Astrocyte (in vitro differentiated cells and primary cell): ENCODE measurements around the gene PRKAA2. TPM values are rescaled to one million over a fixed set of nuclear protein-coding genes. Genes with fewer than 3 reads are reported as not detected.

ENCODE experiments used
- DNase-seq: peaks from one replicate; pipeline ENCODE4 v3.0.0-alpha.2; 2010; ENCODE audit warnings: low read depth
- FAIRE-seq: peaks from 2 replicates; lab custom pipeline; 2011; peaks lifted over from hg19 to GRCh38; lab: Jason Lieb, UNC
- H2AFZ ChIP-seq: 2 replicates; pipeline ENCODE4 v1.6.0; 2012; ENCODE audit warnings: low read depth, low read length, inconsistent platforms
- H3K27ac ChIP-seq: 2 replicates; pipeline ENCODE4 v1.5.1; 2011; ENCODE audit warnings: low read depth, low read length, inconsistent platforms
- H3K27me3 ChIP-seq: 2 replicates; pipeline ENCODE4 v1.6.0; 2011; ENCODE audit warnings: low read length, inconsistent platforms; ENCODE audit not compliant: insufficient read depth
- H3K36me3 ChIP-seq: 2 replicates; pipeline ENCODE4 v1.5.1; 2011; ENCODE audit warnings: low read length, inconsistent platforms; ENCODE audit not compliant: insufficient read depth
- H3K4me1 ChIP-seq: 2 replicates; pipeline ENCODE4 v1.5.1; 2011; ENCODE audit warnings: low read length, inconsistent platforms; ENCODE audit not compliant: insufficient read depth
- H3K4me2 ChIP-seq: 2 replicates; pipeline ENCODE4 v1.6.0; 2012; ENCODE audit warnings: low read length, inconsistent platforms
- H3K4me3 ChIP-seq: 2 replicates; pipeline ENCODE4 v1.5.1; 2011; ENCODE audit warnings: low read depth, mild to moderate bottlenecking, low read length, inconsistent platforms; ENCODE audit not compliant: insufficient read depth
- H3K79me2 ChIP-seq: 2 replicates; pipeline ENCODE4 v1.6.0; 2012; ENCODE audit warnings: mild to moderate bottlenecking, low read length, inconsistent platforms; ENCODE audit not compliant: insufficient read depth
- H3K9ac ChIP-seq: 2 replicates; pipeline ENCODE4 v1.6.0; 2012; ENCODE audit warnings: mild to moderate bottlenecking, low read length, inconsistent platforms
- H3K9me3 ChIP-seq: 2 replicates; pipeline ENCODE4 v1.5.1; 2012; ENCODE audit warnings: low read depth, mild to moderate bottlenecking, low read length, inconsistent platforms; ENCODE audit not compliant: insufficient read depth
- H4K20me1 ChIP-seq: 2 replicates; pipeline ENCODE4 v1.6.0; 2012; ENCODE audit warnings: low read length, inconsistent platforms; ENCODE audit not compliant: insufficient read depth
- H3K27ac Mint-ChIP-seq: one replicate; pipeline ENCODE4 v1.8.0; 2021; ENCODE audit warnings: mild to moderate bottlenecking, mixed read lengths; ENCODE audit not compliant: unreplicated experiment
- H3K27me3 Mint-ChIP-seq: one replicate; pipeline ENCODE4 v1.8.0; 2021; ENCODE audit warnings: low read depth, mixed read lengths; ENCODE audit not compliant: unreplicated experiment
- H3K36me3 Mint-ChIP-seq: one replicate; pipeline ENCODE4 v1.8.0; 2021; ENCODE audit warnings: low read depth, mixed read lengths; ENCODE audit not compliant: unreplicated experiment
- H3K4me1 Mint-ChIP-seq: one replicate; pipeline ENCODE4 v1.8.0; 2021; ENCODE audit warnings: low read depth, mixed read lengths; ENCODE audit not compliant: unreplicated experiment
- H3K4me3 Mint-ChIP-seq: one replicate; pipeline ENCODE4 v1.8.0; 2021; ENCODE audit warnings: mild to moderate bottlenecking, moderate library complexity, mixed read lengths; ENCODE audit not compliant: unreplicated experiment
- H3K9me3 Mint-ChIP-seq: one replicate; pipeline ENCODE4 v1.8.0; 2021; ENCODE audit warnings: mild to moderate bottlenecking, mixed read lengths; ENCODE audit not compliant: unreplicated experiment
- CTCF ChIP-seq: IDR thresholded peaks from 2 replicates; pipeline ENCODE4 v1.5.1; 2011; ENCODE audit warnings: low read depth, mild to moderate bottlenecking, inconsistent platforms, low read length, moderate library complexity; ENCODE audit not compliant: insufficient read depth
- EZH2 ChIP-seq: IDR thresholded peaks from 2 replicates; pipeline ENCODE4 v1.6.1; 2012; ENCODE audit warnings: mild to moderate bottlenecking, low read length, inconsistent platforms; ENCODE audit not compliant: insufficient read depth
- total RNA-seq: library from RNA; stranded (reverse); gene quantifications from 2 replicates; pipeline ENCODE4 v1.2.1, GENCODE V29; 2021

Gene PRKAA2
- total RNA-seq, 1 donor from 2014 or later = 2.4 TPM

- no peaks in the 10 kb centered on the region for H3K36me3 ChIP-seq
- Mint-ChIP-seq H3K4me1 (no peaks in the 10 kb centered on the region), H3K9me3 (no peaks in the 10 kb centered on the region), H3K27ac (no peak overlapping the region), H3K36me3 (no peaks in the 10 kb centered on the region), H3K27me3 (no peaks in the 10 kb centered on the region), H3K4me3 (no peak overlapping the region)
- no peaks in the 10 kb centered on the region for H4K20me1 ChIP-seq
- H3K9me3 ChIP-seq = no peaks in the 10 kb centered on the region
- H3K9ac ChIP-seq = no peak overlapping the region
- TF ChIP-seq CTCF = no peak
- TF ChIP-seq EZH2 = no peak
- no peaks in the 10 kb centered on the region for H3K4me1 ChIP-seq
- no peak overlapping the region for H2AFZ ChIP-seq
- FAIRE-seq (no peak), DNase-seq (no peak)
- H3K79me2 ChIP-seq = no peaks in the 10 kb centered on the region
- H3K27me3 ChIP-seq = peaks cover 2% of the 10 kb centered on the region
- H3K4me3 ChIP-seq = no peak overlapping the region
- no peak overlapping the region for H3K4me2 ChIP-seq
- H3K27ac ChIP-seq = no peak overlapping the region
These were observed 25.2 kb downstream of the PRKAA2 start for GRCh38 chr1:56670350-56670749.

DNA sequence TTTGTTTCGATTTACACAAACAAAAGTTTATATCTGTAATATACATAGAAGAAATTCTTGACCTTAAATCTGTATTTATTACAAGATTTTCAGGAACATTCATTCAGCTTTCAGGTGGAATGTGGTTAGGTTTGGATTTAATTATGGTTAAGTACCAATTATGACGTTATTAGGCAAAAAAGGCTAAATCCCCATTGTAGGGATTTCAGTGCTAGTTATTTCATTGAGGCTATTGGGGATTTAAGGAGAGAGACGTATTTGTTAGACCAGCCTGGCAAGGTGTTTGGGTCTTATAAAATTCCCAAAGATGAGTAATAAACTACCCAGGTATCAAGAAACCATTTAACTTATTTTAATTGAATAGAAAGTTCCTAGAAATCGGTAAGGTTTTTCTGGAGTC, 26.0 kb downstream of the PRKAA2 start:
- TF ChIP-seq CTCF (no peak), EZH2 (no peak)
- no peak overlapping the region for H3K9ac ChIP-seq
- Mint-ChIP-seq H3K27me3 (no peaks in the 10 kb centered on the region), H3K9me3 (no peaks in the 10 kb centered on the region), H3K36me3 (no peaks in the 10 kb centered on the region), H3K4me3 (no peak overlapping the region), H3K27ac (no peak overlapping the region), H3K4me1 (no peaks in the 10 kb centered on the region)
- H3K4me1 ChIP-seq = no peaks in the 10 kb centered on the region
- FAIRE-seq = no peak
- H3K4me2 ChIP-seq = no peak overlapping the region
- no peak overlapping the region for H3K4me3 ChIP-seq
- DNase-seq = no peak
- H3K36me3 ChIP-seq = no peaks in the 10 kb centered on the region
- no peak overlapping the region for H2AFZ ChIP-seq
- peaks cover 2% of the 10 kb centered on the region for H3K27me3 ChIP-seq
- H4K20me1 ChIP-seq = no peaks in the 10 kb centered on the region
- H3K9me3 ChIP-seq = no peaks in the 10 kb centered on the region
- H3K27ac ChIP-seq = no peak overlapping the region
- H3K79me2 ChIP-seq = no peaks in the 10 kb centered on the region

DNA sequence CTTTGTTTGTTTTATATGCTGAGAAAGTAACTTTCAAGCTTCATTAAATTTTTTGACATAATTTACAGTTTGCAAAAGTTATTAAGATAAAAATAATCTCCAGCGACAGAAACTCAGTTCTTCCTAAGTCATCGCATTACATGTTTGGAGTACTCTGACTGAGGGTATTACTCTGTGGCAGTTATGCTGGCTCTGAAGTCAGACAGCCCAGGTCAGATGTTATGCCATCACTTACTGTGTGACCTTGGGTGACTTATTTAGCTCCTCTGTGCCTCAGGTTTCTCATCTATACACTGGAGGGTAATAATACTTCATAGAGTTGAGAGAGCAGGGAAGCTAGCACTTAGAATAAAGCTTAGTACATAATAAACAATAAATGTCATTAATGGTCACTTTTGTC, 26.4 kb downstream of the PRKAA2 start:
- no peaks in the 10 kb centered on the region for H3K79me2 ChIP-seq
- H3K9me3 Mint-ChIP-seq = no peaks in the 10 kb centered on the region
- no peaks in the 10 kb centered on the region for H4K20me1 ChIP-seq
- H3K27ac ChIP-seq = no peak overlapping the region
- H3K4me3 Mint-ChIP-seq = no peak overlapping the region
- no peak overlapping the region for H3K27ac Mint-ChIP-seq
- H3K27me3 ChIP-seq = peaks cover 2% of the 10 kb centered on the region
- no peaks in the 10 kb centered on the region for H3K36me3 ChIP-seq
- no peak overlapping the region for H3K4me2 ChIP-seq
- DNase-seq (no peak), FAIRE-seq (no peak)
- H2AFZ ChIP-seq = no peak overlapping the region
- H3K4me1 Mint-ChIP-seq = peaks cover under 1% of the 10 kb centered on the region
- no peak overlapping the region for H3K4me3 ChIP-seq
- no peaks in the 10 kb centered on the region for H3K36me3 Mint-ChIP-seq
- H3K4me1 ChIP-seq = peaks cover 2% of the 10 kb centered on the region
- no peak overlapping the region for H3K9ac ChIP-seq
- TF ChIP-seq EZH2 (no peak), CTCF (no peak)
- H3K27me3 Mint-ChIP-seq = no peaks in the 10 kb centered on the region
- H3K9me3 ChIP-seq = no peaks in the 10 kb centered on the region
